ENCODE results near the gene FAAP20.

FAAP20 gene

DNA sequence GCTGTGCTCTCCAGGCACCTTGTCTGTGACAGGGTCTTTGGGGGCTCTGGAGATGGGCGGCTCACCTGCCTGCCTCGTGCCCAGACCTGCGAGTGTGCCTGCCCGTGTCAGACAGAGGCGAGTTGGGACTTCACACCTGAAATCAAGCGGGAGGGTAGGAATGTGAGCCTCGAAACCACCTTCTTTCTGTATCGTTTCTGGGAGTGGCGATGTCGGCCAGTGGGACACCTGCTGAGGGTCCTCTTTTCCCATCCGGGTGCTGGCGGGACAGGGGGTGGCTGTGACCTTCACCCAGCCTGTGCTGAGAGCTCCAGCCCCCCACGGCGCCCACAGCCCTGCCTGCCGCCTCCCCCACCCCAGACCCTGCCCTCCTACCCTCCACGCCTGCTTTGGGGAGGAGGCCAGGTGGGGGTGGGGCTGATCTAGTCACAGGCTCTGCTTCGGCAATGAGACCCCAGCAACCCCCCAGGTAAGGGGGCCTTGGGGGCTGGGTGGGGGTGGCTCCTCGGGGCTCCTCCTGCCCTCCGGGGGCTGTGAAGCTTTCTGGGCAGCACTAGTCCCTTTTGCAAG lies 15.6 kb upstream of the FAAP20 start:
- DNase-seq: no peak

GRCh38 chr1:2209400-2210083 lies 15.0 kb upstream of the FAAP20 start:
- DNase-seq: no peak

- no peak for DNase-seq
Observed at GRCh38 chr1:2208309-2209239, 14.0 kb upstream of the FAAP20 start.

GRCh38 chr1:2206813-2207487 lies 12.4 kb upstream of the FAAP20 start:
- DNase-seq: peak; percentile 85

- DNase-seq: peak; percentile 98
Observed at GRCh38 chr1:2205191-2205952, 10.8 kb upstream of the FAAP20 start.

DNA sequence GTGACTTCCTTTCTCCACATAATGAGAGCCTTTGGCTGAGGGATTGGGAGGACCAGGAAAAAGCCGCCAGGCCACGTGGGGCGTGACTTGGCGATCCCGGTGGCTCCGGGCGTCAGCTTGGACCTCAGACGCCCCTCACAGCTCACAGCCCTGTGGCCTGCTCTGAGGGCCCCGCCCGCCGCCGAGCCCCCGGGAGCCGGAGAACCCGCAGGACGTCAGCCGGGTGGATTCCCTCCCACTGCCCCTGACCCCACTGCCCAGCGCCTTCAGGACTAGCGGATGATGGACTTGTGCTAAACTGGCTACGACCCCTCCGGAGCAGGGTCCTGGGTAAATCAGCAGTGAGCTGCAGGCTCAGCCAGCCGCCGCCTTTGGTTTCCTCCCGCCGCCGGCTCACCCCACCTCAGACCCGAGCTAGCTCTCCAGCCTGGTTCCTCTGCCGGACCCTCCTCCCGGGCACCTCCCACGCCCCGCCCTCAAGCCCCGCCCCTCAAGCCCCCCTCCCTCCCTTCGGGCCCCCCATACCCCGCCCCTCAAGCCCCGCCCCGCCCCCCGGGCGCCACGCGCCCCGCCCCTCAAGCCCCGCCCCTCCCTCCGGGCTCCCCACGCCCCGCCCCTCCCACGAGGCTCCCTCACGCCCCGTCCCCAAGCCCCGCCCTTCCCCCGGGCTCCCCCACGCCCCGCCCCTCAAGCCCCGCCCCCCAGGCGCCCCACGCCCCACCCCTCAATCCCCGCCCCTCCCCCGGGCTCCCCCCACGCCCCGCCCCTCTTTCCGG lies 10.0 kb upstream of the FAAP20 start:
- DNase-seq: no peak

- no peak for DNase-seq
Observed at GRCh38 chr1:2203671-2204414, 9.3 kb upstream of the FAAP20 start.

GRCh38 chr1:2202843-2203601 lies 8.4 kb upstream of the FAAP20 start:
- no peak for DNase-seq

DNA sequence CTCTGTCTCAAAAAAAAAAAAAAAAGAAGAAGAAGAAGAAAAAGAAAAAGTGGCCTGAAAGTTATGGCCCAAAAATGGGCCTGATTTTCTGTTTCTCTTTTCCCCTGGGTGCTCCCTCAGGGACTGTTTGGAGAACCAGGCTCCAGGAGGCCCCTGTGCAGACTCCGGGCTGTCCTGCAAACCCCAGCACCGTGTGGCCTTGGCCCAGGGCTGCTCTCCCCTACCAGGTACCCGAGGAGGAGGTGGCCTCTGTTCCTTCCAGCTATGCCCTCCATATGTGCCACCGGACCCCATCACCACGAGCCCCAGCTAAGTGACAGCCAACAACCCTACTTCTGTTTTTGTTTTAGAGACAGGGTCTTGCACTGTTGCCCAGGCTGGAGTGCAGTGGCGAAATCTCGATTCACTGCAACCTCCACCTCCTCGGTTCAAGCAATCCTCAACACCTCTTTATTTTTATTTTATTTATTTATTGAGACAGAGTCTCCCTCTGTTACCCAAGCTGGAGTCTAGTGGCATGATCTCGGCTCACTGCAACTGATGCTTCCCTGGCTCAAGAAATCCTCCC lies 7.5 kb upstream of the FAAP20 start:
- DNase-seq: no peak

DNA sequence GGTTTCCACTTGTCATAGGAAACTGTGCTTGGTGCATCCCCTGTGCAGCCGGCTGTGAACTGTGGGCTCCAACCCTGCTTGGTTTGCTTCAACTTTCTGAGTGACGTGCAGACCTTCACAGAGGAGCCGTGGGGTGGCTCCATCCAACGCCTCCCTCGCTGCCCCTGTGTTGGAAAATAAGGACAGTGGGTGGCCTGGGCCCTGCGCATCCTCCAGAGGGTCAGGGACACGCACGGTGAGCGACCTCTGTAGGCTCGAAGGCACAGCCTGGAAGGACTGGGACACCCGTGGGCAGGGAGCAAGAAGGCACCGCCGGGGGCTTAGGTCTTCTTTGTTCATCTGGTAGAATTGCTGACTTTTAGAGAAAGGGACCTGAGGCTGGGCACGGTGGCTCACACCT lies 6.5 kb upstream of the FAAP20 start:
- DNase-seq: no peak

- DNase-seq: no peak
Observed at GRCh38 chr1:2200308-2200943, 5.9 kb upstream of the FAAP20 start.

- DNase-seq: peak; percentile 97
Observed at GRCh38 chr1:2199042-2199810, 4.7 kb upstream of the FAAP20 start.

DNA sequence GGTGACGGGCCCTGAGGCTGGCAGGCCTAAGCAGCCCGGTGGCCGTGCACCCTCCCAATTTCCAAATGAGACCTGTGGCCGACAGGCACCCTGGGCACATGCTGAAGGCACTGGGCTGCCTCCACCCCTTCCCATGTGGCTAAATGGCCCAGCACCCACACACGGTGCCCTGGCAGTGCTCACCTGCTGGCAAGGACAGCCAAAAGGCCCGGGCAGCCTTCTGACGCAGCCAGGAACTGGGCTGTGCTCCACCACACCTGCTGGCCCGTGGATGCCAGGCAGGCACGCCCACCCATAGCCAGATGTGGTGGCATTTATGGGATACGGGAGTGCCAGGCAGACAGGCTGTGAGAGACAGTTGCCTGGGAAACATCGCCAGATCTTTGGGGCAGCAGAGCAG lies 4.0 kb upstream of the FAAP20 start:
- DNase-seq: no peak

- no peak for DNase-seq
Observed at GRCh38 chr1:2197707-2198165, 3.2 kb upstream of the FAAP20 start.

DNA sequence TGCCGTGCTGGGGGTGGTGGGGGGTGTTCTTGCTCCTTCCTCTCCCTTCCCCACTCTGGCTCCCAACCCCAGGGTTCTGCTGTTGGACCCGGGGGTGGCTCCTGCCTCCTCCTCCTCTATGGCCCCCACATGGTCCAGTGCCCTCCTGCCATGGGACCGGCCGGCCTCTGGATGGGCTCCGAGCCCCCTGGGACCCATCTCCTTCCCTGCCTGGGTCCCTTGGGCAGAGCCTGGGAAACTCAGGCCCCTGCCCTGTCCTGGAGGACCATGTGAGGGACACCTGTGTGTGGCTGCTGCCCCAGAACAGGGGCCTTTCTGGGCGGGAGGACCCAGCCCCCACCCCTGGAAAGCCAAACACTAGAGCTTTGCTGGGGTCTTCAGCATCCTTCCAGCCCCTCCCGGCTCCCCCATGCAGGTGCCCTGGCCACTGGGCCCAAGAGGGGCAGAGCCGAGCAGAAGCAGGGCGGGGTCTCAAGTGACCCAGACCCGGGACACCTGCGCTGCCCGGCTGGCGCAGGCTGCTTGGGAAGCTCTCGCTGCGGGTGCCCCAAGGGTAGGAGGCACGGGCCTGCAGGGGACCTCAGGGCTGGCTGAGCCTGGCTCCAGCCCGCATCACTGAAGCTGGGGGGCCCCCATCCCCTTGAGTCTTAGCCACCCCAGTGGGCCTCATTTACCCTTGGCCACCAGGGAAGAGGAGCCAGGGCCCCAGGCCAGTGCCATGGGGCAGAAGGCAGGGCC lies 2.5 kb upstream of the FAAP20 start:
- DNase-seq: no peak

DNA sequence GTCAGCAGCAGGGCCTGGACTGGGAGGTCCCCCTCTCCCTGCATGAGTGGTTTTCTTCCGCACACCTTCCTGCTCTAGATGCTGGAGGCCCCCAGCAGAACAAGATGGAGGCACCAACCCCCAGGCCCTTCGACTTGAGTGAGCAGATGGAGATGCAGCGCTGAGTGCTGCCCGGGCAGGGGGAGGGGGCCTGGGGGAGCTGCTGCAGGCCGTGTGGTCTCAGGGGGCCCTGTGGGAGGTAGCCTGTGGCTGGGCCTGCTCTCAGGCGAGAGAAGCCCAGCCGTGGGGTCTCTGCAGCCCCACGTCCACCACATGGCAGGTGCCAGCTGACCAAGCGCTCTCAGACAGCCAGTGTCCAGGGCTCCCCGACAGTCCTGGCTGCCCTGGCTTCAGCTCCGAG lies 1.2 kb upstream of the FAAP20 start:
- DNase-seq: no peak

- peak; percentile 92 for DNase-seq
Observed at GRCh38 chr1:2194898-2195673, 514 bp upstream of the FAAP20 start.
